H54 (cell line): ENCODE results near the gene TIPARP.
A peak's percentile ranks its signal among the peaks of the same experiment; 100 is the strongest.

Experiments
- DNase-seq: peaks from one replicate; pipeline ENCODE4 v3.0.0; 2011; ENCODE audit warnings: low spot score, mixed read lengths; ENCODE audit not compliant: insufficient read length
- FAIRE-seq: peaks from 3 replicates; lab custom pipeline; 2011; peaks lifted over from hg19 to GRCh38; lab: Jason Lieb, UNC
- POLR2A ChIP-seq: IDR thresholded peaks from 2 replicates; pipeline ENCODE4 v1.6.1; 2011; ENCODE audit warnings: low read depth, mild to moderate bottlenecking, low read length

Gene TIPARP

GRCh38 chr3:156657862-156658731 lies 16.3 kb upstream of the TIPARP start:
- FAIRE-seq (no peak), DNase-seq (no peak)
- no peak for TF ChIP-seq POLR2A

- FAIRE-seq (no peak), DNase-seq (no peak)
- TF ChIP-seq POLR2A, result no peak
Measured at GRCh38 chr3:156658732-156659090, 15.7 kb upstream of the TIPARP start.

GRCh38 chr3:156659260-156659659 lies 15.1 kb upstream of the TIPARP start:
- no peak for DNase-seq
- no peak for FAIRE-seq
- TF ChIP-seq POLR2A, result no peak

- no peak for FAIRE-seq
- DNase-seq, result no peak
- no peak for TF ChIP-seq POLR2A
Measured at GRCh38 chr3:156661155-156661554, 13.2 kb upstream of the TIPARP start.

- TF ChIP-seq POLR2A, result no peak
- FAIRE-seq, result peak; percentile 72
- no peak for DNase-seq
Measured at GRCh38 chr3:156664011-156664830, 10.2 kb upstream of the TIPARP start.

GRCh38 chr3:156664831-156665178 lies 9.6 kb upstream of the TIPARP start:
- FAIRE-seq (peak; percentile 15), DNase-seq (no peak)
- no peak for TF ChIP-seq POLR2A

- TF ChIP-seq POLR2A, result no peak
- no peak for DNase-seq
- FAIRE-seq, result peak; percentile 73
Measured at GRCh38 chr3:156665291-156665690, 9.1 kb upstream of the TIPARP start.

- DNase-seq, result no peak
- no peak for TF ChIP-seq POLR2A
- FAIRE-seq, result no peak
Measured at GRCh38 chr3:156666073-156666472, 8.3 kb upstream of the TIPARP start.

- FAIRE-seq (peak; percentile 68), DNase-seq (no peak)
- no peak for TF ChIP-seq POLR2A
Measured at GRCh38 chr3:156668073-156668763, 6.2 kb upstream of the TIPARP start.

- DNase-seq (no peak), FAIRE-seq (no peak)
- no peak for TF ChIP-seq POLR2A
Measured at GRCh38 chr3:156670077-156670476, 4.3 kb upstream of the TIPARP start.

- no peak for TF ChIP-seq POLR2A
- no peak for FAIRE-seq
- DNase-seq, result no peak
Measured at GRCh38 chr3:156670652-156671051, 3.7 kb upstream of the TIPARP start.

- TF ChIP-seq POLR2A, result no peak
- FAIRE-seq, result peak; percentile 68
- DNase-seq, result no peak
Measured at GRCh38 chr3:156673732-156674045, 701 bp upstream of the TIPARP start.

GRCh38 chr3:156674911-156675829 lies 780 bp downstream of the TIPARP start:
- TF ChIP-seq POLR2A, result no peak
- peak; percentile 41 for DNase-seq
- FAIRE-seq, result no peak
